Erythroblast (primary cell): Measurements from ENCODE around the gene PACS1.

ENCODE experiments used
- GATA1 ChIP-seq: IDR thresholded peaks from 2 replicates; pipeline ENCODE4 v1.6.1; 2011; ENCODE audit warnings: low read depth, mild to moderate bottlenecking, control low read depth, low read length, moderate library complexity
- POLR2A ChIP-seq: IDR thresholded peaks from 2 replicates; pipeline ENCODE4 v1.6.1; 2011; ENCODE audit warnings: mild to moderate bottlenecking, low read length

GRCh38 chr11:66115638-66116301 lies 45.7 kb downstream of the PACS1 start:
- no peak for TF ChIP-seq POLR2A
- no peak for TF ChIP-seq GATA1
